Measurements from ENCODE around the gene ITGB6.

GRCh38 chr2:160076914-160077313, 123.2 kb downstream of the ITGB6 start:
- no peak for TF ChIP-seq EZH2phosphoT487 (IDR thresholded peaks at IDR 0.05; ENCODE audit: borderline replicate concordance, low read length)
- TF ChIP-seq CTCF (IDR thresholded peaks at IDR 0.05; ENCODE audit: low read depth, low read length, poor library complexity, severe bottlenecking) = no peak

Measured in DOHH2 (cell line).